Activated CD4-positive, alpha-beta memory T cell treated with anti-CD3 and anti-CD28 coated beads, Interleukin-2, amount 10 ng/mL, durations not matched to agents 7 days and 5 days (primary cell): ENCODE data around the gene WHRN. TPM values are rescaled to one million over a fixed set of nuclear protein-coding genes. Genes with fewer than 3 reads are reported as not detected.

ENCODE experiments used
- CTCF ChIA-PET: fragments of 350-600 bp; sonication (Branson Sonifier 250); formaldehyde crosslinking; loops from one replicate; lab custom pipeline; 2021; ENCODE audit warnings: antibody characterized with exemption, inconsistent platforms; lab: Charles Lee
- POLR2A ChIA-PET: fragments of 350-600 bp; sonication (Branson Sonifier 250); formaldehyde crosslinking; loops from one replicate; lab custom pipeline; 2021; ENCODE audit warnings: antibody characterized with exemption; lab: Charles Lee
- DNase-seq: peaks from one replicate; pipeline ENCODE4 v3.0.0-alpha.2; 2020
- H3K27ac Mint-ChIP-seq: one replicate; pipeline ENCODE4 v1.8.0; 2021; ENCODE audit warnings: mild to moderate bottlenecking, mixed read lengths
- H3K27me3 Mint-ChIP-seq: one replicate; pipeline ENCODE4 v1.8.0; 2021; ENCODE audit warnings: mixed read lengths
- H3K36me3 Mint-ChIP-seq: one replicate; pipeline ENCODE4 v1.8.0; 2021; ENCODE audit warnings: low read depth, mixed read lengths
- H3K4me1 Mint-ChIP-seq: one replicate; pipeline ENCODE4 v1.8.0; 2021; ENCODE audit warnings: mixed read lengths
- H3K4me3 Mint-ChIP-seq: one replicate; pipeline ENCODE4 v1.8.0; 2021; ENCODE audit warnings: mild to moderate bottlenecking, mixed read lengths
- H3K9me3 Mint-ChIP-seq: one replicate; pipeline ENCODE4 v1.8.0; 2021; ENCODE audit warnings: mixed read lengths
- total RNA-seq, 2 experiments: library from RNA; stranded (reverse); gene quantifications; one replicate each; pipeline ENCODE4 v1.2.3, GENCODE V29; 2021

The WHRN gene
- total RNA-seq, 2 experiments from 2014 or later: 4.5 to 4.8 TPM

GRCh38 chr9:114417511-114417910 is 87.8 kb downstream of the WHRN start:
- POLR2A ChIA-PET: no interaction called here
- no peaks in the 10 kb centered on the region for H3K9me3 Mint-ChIP-seq

GRCh38 chr9:114416906-114417305 is 88.4 kb downstream of the WHRN start:
- Mint-ChIP-seq H3K4me3 (no peak overlapping the region), H3K27me3 (no peaks in the 10 kb centered on the region), H3K36me3 (no peaks in the 10 kb centered on the region), H3K4me1 (peaks cover 23% of the 10 kb centered on the region), H3K9me3 (no peaks in the 10 kb centered on the region), H3K27ac (no peak overlapping the region)
- CTCF ChIA-PET: interaction anchor here (5.0 kb wide), 1 partner anchor 11 kb away, joined by 26 read pairs; no protein-coding TSS in a partner anchor
- DNase-seq: no peak
- POLR2A ChIA-PET: no interaction called here

More at GRCh38 chr9:114417511-114417910, 87.8 kb downstream of the WHRN start:
- no peaks in the 10 kb centered on the region for H3K27me3 Mint-ChIP-seq
- no peaks in the 10 kb centered on the region for H3K36me3 Mint-ChIP-seq
- no peak overlapping the region for H3K27ac Mint-ChIP-seq
- no peak for DNase-seq
- peaks cover 23% of the 10 kb centered on the region for H3K4me1 Mint-ChIP-seq
- CTCF ChIA-PET: interaction anchor here (5.0 kb wide), 1 partner anchor 12 kb away, joined by 26 read pairs; no protein-coding TSS in a partner anchor
- no peak overlapping the region for H3K4me3 Mint-ChIP-seq

GRCh38 chr9:114416290-114416689 is 89.0 kb downstream of the WHRN start:
- ChIA-PET POLR2A (no interaction called here), CTCF (interaction anchor here (3.0 to 5.0 kb wide), 2 partner anchors 11 to 237 kb away, joined by 15 to 26 read pairs; no protein-coding TSS in a partner anchor)
- no peak for DNase-seq
- Mint-ChIP-seq H3K27ac (no peak overlapping the region), H3K4me3 (no peak overlapping the region), H3K36me3 (no peaks in the 10 kb centered on the region), H3K9me3 (no peaks in the 10 kb centered on the region), H3K4me1 (peaks cover 23% of the 10 kb centered on the region), H3K27me3 (no peaks in the 10 kb centered on the region)

GRCh38 chr9:114414346-114414745 is 90.9 kb downstream of the WHRN start:
- Mint-ChIP-seq H3K4me3 (no peak overlapping the region), H3K9me3 (no peaks in the 10 kb centered on the region), H3K27ac (no peak overlapping the region), H3K36me3 (no peaks in the 10 kb centered on the region), H3K27me3 (no peaks in the 10 kb centered on the region), H3K4me1 (peaks cover 31% of the 10 kb centered on the region)
- POLR2A ChIA-PET: interaction anchor here (1.1 kb wide), 1 partner anchor 9 kb away, joined by 3 read pairs; no protein-coding TSS in a partner anchor
- no peak for DNase-seq
- CTCF ChIA-PET: interaction anchor here (2.3 to 3.0 kb wide), 2 partner anchors 8 to 239 kb away, joined by 7 to 15 read pairs; no protein-coding TSS in a partner anchor

GRCh38 chr9:114413861-114414301 is 91.4 kb downstream of the WHRN start:
- Mint-ChIP-seq H3K4me3 (no peak overlapping the region), H3K27me3 (no peaks in the 10 kb centered on the region), H3K4me1 (peaks cover 30% of the 10 kb centered on the region), H3K36me3 (no peaks in the 10 kb centered on the region), H3K9me3 (no peaks in the 10 kb centered on the region), H3K27ac (no peak overlapping the region)
- ChIA-PET POLR2A (no interaction called here), CTCF (interaction anchor here (2.3 to 3.0 kb wide), 2 partner anchors 8 to 239 kb away, joined by 7 to 15 read pairs; no protein-coding TSS in a partner anchor)
- no peak for DNase-seq

- DNase-seq: no peak
- Mint-ChIP-seq H3K27me3 (no peaks in the 10 kb centered on the region), H3K9me3 (no peaks in the 10 kb centered on the region), H3K4me3 (no peak overlapping the region), H3K36me3 (no peaks in the 10 kb centered on the region), H3K4me1 (peaks cover 13% of the 10 kb centered on the region), H3K27ac (no peak overlapping the region)
- POLR2A ChIA-PET: no interaction called here
- CTCF ChIA-PET: interaction anchor here (10.5 kb wide), 1 partner anchor 241 kb away, joined by 314 read pairs; no protein-coding TSS in a partner anchor
Observed at GRCh38 chr9:114412048-114412683, 93.1 kb downstream of the WHRN start.

- Mint-ChIP-seq H3K36me3 (no peaks in the 10 kb centered on the region), H3K9me3 (no peaks in the 10 kb centered on the region), H3K4me3 (no peak overlapping the region), H3K4me1 (peaks cover 11% of the 10 kb centered on the region), H3K27ac (no peak overlapping the region), H3K27me3 (no peaks in the 10 kb centered on the region)
- no peak for DNase-seq
- POLR2A ChIA-PET: interaction anchor here (0.5 kb wide), 1 partner anchor 510 kb away, joined by 3 read pairs; no protein-coding TSS in a partner anchor
- CTCF ChIA-PET: interaction anchor here (10.5 kb wide), 1 partner anchor 242 kb away, joined by 314 read pairs; no protein-coding TSS in a partner anchor
Observed at GRCh38 chr9:114411452-114411851, 93.8 kb downstream of the WHRN start.

GRCh38 chr9:114410910-114411309 is 94.4 kb downstream of the WHRN start:
- no peaks in the 10 kb centered on the region for H3K27me3 Mint-ChIP-seq
- no peaks in the 10 kb centered on the region for H3K36me3 Mint-ChIP-seq
- H3K27ac Mint-ChIP-seq: no peak overlapping the region
- no peak overlapping the region for H3K4me3 Mint-ChIP-seq
- ChIA-PET POLR2A (no interaction called here), CTCF (interaction anchor here (10.5 kb wide), 1 partner anchor 243 kb away, joined by 314 read pairs; no protein-coding TSS in a partner anchor)
- H3K4me1 Mint-ChIP-seq: peaks cover 11% of the 10 kb centered on the region
- no peaks in the 10 kb centered on the region for H3K9me3 Mint-ChIP-seq
- DNase-seq: no peak

- Mint-ChIP-seq H3K9me3 (no peaks in the 10 kb centered on the region), H3K4me1 (peaks cover 16% of the 10 kb centered on the region), H3K27ac (no peak overlapping the region), H3K36me3 (no peaks in the 10 kb centered on the region), H3K4me3 (no peak overlapping the region), H3K27me3 (no peaks in the 10 kb centered on the region)
- POLR2A ChIA-PET: no interaction called here
- CTCF ChIA-PET: interaction anchor here (1.0 to 10.5 kb wide), 5 partner anchors 9 to 252 kb away, joined by 3 to 314 read pairs (median 4); partner anchors contain the start of gene WHRN
- no peak for DNase-seq
Observed at GRCh38 chr9:114409842-114410241, 95.4 kb downstream of the WHRN start.

- Mint-ChIP-seq H3K27me3 (no peaks in the 10 kb centered on the region), H3K27ac (no peak overlapping the region), H3K4me1 (peaks cover 16% of the 10 kb centered on the region), H3K36me3 (no peaks in the 10 kb centered on the region), H3K4me3 (no peak overlapping the region), H3K9me3 (no peaks in the 10 kb centered on the region)
- POLR2A ChIA-PET: interaction anchor here (1.3 kb wide), 1 partner anchor 76 kb away, joined by 4 read pairs; no protein-coding TSS in a partner anchor
- no peak for DNase-seq
- CTCF ChIA-PET: interaction anchor here (1.0 to 10.5 kb wide), 5 partner anchors 9 to 253 kb away, joined by 3 to 314 read pairs (median 4); partner anchors contain the start of gene WHRN
Observed at GRCh38 chr9:114409103-114409780, 96.0 kb downstream of the WHRN start.

- peaks cover 16% of the 10 kb centered on the region for H3K4me1 Mint-ChIP-seq
- no peaks in the 10 kb centered on the region for H3K36me3 Mint-ChIP-seq
- H3K27me3 Mint-ChIP-seq: no peaks in the 10 kb centered on the region
- CTCF ChIA-PET: interaction anchor here (0.6 to 10.5 kb wide), 6 partner anchors 8 to 253 kb away, joined by 3 to 314 read pairs (median 4); partner anchors contain the start of gene WHRN
- no peak overlapping the region for H3K27ac Mint-ChIP-seq
- no peak overlapping the region for H3K4me3 Mint-ChIP-seq
- POLR2A ChIA-PET: interaction anchor here (1.3 kb wide), 1 partner anchor 76 kb away, joined by 4 read pairs; no protein-coding TSS in a partner anchor
- DNase-seq: no peak
- no peaks in the 10 kb centered on the region for H3K9me3 Mint-ChIP-seq
Observed at GRCh38 chr9:114408645-114409044, 96.6 kb downstream of the WHRN start.

- POLR2A ChIA-PET: no interaction called here
- DNase-seq: no peak
Observed at GRCh38 chr9:114407889-114408288, 97.4 kb downstream of the WHRN start.

More at GRCh38 chr9:114407889-114408288, 97.4 kb downstream of the WHRN start:
- Mint-ChIP-seq H3K9me3 (no peaks in the 10 kb centered on the region), H3K27ac (no peak overlapping the region), H3K36me3 (no peaks in the 10 kb centered on the region), H3K4me1 (peaks cover 16% of the 10 kb centered on the region), H3K27me3 (no peaks in the 10 kb centered on the region), H3K4me3 (no peak overlapping the region)
- CTCF ChIA-PET: interaction anchor here (6.9 to 10.5 kb wide), 2 partner anchors 98 to 246 kb away, joined by 86 to 314 read pairs; partner anchors contain the start of gene WHRN
